HG02885 (cell line): Measurements from ENCODE around the gene RASGRF2.

Experiments
- ATAC-seq: cut with Tn5 transposase; IDR thresholded peaks from one replicate; pipeline ENCODE4 v1.9.1; 2021; ENCODE audit warnings: mild to moderate bottlenecking; ENCODE audit not compliant: unreplicated experiment, poor library complexity

RASGRF2 gene

GRCh38 chr5:80959768-80960442 is at the start of gene RASGRF2:
RASGRF2 (plus strand) TSS chr5:80960363; CDS start chr5:80960739, 376 bp downstream.
- ATAC-seq: no peak

DNA sequence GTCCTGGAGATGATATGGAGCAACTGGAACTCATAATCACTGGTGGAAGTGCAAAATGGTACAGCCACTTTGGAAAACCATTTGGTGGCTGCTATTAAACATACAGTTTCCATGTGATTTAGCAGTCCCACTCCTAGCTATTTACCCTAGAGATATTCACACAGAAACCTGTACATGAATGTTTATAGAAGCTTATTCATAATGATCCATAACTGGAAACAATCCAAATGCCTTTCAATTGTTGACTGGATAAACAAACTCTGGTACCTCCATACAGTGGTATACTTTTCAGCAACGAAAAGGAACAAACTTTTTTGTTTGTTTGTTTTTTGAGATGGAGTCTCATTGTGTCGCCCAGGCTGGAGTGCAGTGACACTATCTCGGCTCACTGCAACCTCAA is 47.7 kb upstream of the RASGRF2 start:
- ATAC-seq: no peak

- no peak for ATAC-seq
These were observed 44.4 kb upstream of the RASGRF2 start for GRCh38 chr5:80915716-80916115.

GRCh38 chr5:80916676-80917075 is 43.5 kb upstream of the RASGRF2 start:
- ATAC-seq: no peak

- no peak for ATAC-seq
These were observed 42.5 kb upstream of the RASGRF2 start for GRCh38 chr5:80917631-80918030.

DNA sequence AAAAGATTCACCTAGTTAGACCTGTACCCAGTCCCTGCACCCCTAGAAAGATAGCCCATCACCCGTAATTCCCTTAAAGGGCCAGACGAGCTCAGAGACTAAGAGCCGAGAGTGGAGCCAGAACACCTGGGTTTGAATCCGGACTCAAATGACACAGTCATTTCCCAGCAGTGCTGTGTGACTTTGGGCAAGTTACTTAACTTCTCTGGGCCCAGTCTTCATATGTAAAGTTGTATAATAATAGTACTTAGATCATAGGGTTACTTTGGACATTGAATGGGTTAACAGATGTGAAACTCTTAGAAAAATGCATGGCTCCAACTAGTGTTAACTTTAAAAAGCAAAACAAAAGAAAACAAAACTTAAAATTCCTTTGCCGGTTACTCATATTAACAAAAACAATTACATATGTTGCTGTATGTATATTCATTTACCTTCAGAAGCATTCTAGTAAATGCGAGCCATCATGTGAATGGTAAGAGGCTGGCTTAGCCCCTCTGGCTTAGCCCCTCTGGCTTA is 40.4 kb upstream of the RASGRF2 start:
- no peak for ATAC-seq

DNA sequence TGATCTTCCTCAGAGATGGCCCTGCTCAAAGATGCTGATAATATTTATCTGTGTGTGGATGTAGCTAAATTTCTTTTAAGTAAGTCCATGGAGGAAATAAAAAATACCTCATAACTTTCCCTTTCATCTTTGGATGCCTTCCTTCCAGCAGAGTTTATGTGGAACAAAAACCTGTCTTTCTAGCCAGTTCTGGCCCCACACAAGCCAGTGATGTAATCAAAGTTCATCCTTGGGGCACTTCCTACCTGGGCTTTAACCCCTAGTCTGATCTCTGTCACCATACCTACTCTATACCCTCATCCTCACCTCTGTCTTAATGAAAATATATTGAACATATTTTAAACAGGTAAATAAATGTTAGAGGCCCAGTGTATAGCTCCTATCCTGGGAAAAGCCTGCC is 39.8 kb upstream of the RASGRF2 start:
- ATAC-seq: no peak

DNA sequence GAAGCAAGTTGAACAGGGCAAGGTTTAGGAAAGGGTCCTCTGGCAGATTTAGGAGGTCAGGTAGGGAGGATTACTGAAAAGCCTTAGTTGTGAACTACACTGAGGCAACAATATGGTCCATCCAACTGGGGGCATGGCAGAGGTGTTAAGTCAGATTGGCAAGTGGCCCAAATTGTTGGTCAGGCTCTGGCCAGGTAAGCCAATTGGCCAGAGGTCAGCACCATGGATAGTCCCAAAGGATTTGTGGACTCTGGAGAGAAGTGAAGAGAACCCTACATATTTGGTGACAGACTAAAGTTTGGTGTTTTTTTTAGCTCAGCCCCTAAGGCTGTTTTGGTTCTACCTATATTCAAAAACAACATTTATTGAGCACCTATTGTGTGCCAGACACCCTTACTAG is 39.1 kb upstream of the RASGRF2 start:
- no peak for ATAC-seq

GRCh38 chr5:80925931-80926330 is 34.2 kb upstream of the RASGRF2 start:
- no peak for ATAC-seq

GRCh38 chr5:80926536-80926935 is 33.6 kb upstream of the RASGRF2 start:
- ATAC-seq: no peak

GRCh38 chr5:80926979-80927656 is 33.0 kb upstream of the RASGRF2 start:
- no peak for ATAC-seq

DNA sequence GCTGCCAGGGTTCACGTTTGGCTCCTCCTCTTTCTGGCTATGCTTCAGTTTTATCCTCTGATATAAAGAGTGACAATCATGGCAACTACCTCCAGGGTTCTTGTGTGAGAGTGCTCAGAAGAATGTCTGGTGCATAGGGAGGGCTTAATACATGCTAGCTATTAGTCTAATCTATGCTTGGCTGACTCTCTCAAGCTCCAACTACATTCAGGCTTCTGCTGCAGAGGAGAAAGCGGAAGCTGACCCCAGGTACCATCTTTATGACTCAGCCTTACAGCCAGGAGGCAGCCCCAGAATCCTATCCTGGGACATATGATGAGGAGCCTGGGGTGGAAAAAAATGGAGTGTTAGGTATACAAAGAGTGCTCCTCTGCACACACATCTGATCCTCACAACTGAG is 32.1 kb upstream of the RASGRF2 start:
- ATAC-seq: peak; percentile 76

DNA sequence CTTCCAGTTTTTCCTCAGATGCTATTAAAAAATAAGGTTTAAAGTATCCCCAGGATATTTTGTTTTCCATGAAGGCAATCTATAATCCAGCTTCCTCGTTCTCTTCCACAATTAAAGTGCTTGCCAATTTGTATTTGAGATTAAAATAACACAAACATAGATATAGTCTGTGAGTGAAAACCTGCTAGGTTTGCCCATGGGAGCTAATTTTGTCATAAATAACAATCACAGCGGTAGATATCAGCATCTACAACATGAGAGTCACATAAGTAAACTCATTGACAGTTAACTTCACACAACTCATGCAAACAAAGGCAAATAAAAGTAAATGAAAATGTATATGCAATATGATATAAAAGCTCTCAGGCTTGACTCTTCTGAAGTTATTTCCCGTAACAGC is 29.2 kb upstream of the RASGRF2 start:
- no peak for ATAC-seq

DNA sequence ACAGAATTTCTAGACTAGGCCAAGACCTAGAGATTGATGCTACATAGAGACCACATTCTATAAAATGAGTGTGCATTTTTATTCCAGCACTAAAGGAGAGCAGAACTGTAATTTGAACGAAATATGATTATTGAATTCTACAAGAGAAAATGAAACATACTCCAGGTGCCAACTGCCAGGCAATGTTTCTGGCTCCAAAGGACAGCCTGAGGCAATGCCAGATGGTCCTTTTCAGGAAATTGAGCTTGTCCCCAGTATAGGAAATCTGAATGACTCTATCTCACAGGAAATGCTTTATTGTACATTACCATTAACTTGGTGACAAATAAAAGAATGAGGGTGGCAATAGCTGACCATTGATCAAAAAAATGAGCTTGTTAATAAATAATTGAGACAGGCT is 28.8 kb upstream of the RASGRF2 start:
- ATAC-seq: no peak

DNA sequence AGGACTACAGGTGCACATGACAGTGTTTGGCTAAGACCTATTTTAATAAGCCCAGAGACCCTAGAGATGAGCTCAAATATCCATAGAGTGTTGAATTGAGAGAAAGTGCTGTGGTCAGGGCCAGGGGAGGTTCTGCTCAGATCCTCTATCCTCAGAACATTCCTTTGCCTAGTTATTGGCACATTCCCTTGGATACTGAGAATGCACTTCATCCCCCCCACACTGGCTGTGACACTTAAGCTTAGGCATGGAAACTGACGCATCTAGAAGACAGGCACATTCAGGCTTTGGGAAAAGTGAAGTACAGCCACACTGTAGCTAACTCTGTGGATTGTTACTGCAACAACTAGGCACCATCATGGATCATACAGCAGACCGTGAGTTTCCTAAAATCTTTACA is 27.1 kb upstream of the RASGRF2 start:
- ATAC-seq: no peak

- ATAC-seq: no peak
These were observed 25.4 kb upstream of the RASGRF2 start for GRCh38 chr5:80934751-80935150.

DNA sequence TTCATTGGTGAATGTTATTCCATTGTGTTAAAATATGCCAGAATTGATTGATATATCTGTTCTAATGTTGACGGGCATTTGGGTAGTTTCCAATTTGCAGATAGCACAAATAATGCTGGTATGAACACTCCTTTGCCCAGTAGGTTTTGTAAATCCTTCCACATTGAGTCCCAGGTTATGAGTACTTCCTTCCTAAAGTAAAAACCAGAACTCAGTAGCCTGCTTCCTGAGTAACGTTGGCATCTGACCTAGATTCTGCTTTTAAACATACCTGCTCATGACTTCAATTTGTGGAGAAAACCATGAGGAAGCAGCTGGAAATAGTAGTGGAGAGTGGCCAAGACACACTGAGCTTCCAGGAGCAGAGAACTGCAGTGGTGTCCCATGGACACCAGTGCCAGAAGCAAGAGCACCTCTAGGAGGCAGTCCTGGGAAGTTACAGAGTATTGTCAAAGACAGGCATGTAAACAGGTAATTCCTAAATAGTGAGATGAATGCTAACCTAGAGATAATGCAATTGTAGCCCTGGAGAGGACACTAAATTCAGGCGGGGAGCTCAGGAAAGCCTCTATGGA is 24.3 kb upstream of the RASGRF2 start:
- ATAC-seq: no peak

DNA sequence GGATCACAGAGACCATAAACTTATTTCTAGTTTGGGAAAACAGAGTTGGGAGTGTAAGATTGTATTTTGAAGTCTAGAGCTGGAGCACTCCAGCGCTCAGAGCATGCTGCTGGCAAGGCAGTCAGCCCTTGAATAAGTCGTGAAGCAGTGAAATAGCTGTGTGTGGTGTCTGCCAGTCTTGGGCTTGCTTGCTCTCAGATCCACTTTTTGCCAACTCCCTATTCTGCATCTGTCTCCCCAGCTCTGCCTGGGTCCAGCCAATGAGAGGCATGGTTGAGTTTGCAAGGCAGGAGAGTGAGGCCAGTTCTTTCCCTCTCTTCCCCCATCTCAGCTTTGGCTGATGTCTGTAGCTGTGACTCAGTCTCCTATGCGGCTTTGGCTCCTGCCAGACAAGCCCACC is 23.3 kb upstream of the RASGRF2 start:
- ATAC-seq: no peak

- ATAC-seq: no peak
These were observed 22.4 kb upstream of the RASGRF2 start for GRCh38 chr5:80937584-80938356.

DNA sequence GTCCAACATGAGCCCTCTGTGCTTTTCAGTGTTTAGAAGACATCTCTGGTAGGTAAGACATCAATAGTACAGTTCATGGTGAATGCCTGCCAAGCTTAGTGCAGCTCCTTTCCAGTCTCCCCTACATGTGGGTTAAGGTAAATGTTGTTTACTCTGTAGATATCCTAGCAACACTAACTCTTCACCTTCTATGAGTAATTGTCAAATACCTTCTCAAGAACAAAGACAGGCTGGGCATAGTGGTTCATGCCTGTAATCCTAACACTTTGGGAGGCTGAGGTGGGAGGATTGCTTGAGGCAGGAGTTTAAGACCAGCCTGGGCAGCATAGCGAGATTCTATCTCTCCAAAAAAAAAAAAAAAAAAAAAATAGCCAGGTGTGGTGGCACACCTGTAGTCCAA is 18.7 kb upstream of the RASGRF2 start:
- no peak for ATAC-seq

GRCh38 chr5:80951366-80951765 is 8.8 kb upstream of the RASGRF2 start:
- ATAC-seq: no peak
